ENCODE data around the gene ADIPOQ.
A peak's percentile ranks its signal among the peaks of the same experiment; 100 is the strongest.
"Not testable (repeated sequence)": the region's sequence is repeated elsewhere in the genome, so short reads cannot be mapped to it uniquely, and the experiment has no call there.

ADIPOQ gene

DNA sequence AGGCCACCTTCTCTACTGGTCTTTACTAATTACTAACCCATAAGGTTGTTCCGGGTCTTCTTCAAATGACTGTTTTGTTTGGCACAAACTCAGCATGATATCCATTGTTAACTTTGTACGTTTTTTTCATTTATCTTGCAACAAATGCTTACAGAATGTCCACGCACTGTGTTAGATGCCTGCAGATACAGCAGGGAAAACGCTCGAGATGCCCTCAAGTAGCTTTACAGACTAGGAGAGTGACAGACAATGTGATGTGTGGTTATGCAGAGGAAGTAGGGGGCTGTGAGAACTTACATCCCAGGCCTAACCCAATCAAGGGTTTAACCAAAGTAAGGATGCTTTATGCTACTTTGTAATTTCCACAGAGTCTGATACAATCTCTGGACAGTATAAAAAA is 35.3 kb upstream of the ADIPOQ start:
- H2AFZ ChIP-seq (ENCODE audit: low read length): no peak overlapping the region
- peaks cover 29% of the 10 kb centered on the region for H3K36me3 ChIP-seq (ENCODE audit: insufficient read depth, low read length)
- no peaks in the 10 kb centered on the region for H3K9me2 ChIP-seq (ENCODE audit: low read depth, low read length)
- no peaks in the 10 kb centered on the region for H3F3A ChIP-seq (ENCODE audit: insufficient read depth, low read length)
- TF ChIP-seq EZH2 (IDR thresholded peaks at IDR 0.05; ENCODE audit: borderline replicate concordance, low read length): no peak
- H3K9ac ChIP-seq (ENCODE audit: low read length): peak overlapping the region; percentile 86
- peaks cover 24% of the 10 kb centered on the region for H3K79me2 ChIP-seq (ENCODE audit: insufficient read depth, low read length)
- H3K27me3 ChIP-seq (ENCODE audit: insufficient read depth, low read length): no peaks in the 10 kb centered on the region
- peak overlapping the region; percentile 80 for H3K4me2 ChIP-seq (ENCODE audit: low read length)
- H3K4me3 ChIP-seq (ENCODE audit: low read depth, low read length, poor library complexity, severe bottlenecking): peak overlapping the region; percentile 74
- H3K4me1 ChIP-seq (ENCODE audit: insufficient read depth, low read length, severe bottlenecking): peaks cover 28% of the 10 kb centered on the region
- H3K27ac ChIP-seq (ENCODE audit: low read depth, low read length, poor library complexity, severe bottlenecking): peak overlapping the region; percentile 57
- no peaks in the 10 kb centered on the region for H4K20me1 ChIP-seq (ENCODE audit: insufficient read depth, low read length)
- no peaks in the 10 kb centered on the region for H3K9me3 ChIP-seq (ENCODE audit: low read length)

- no peak for TF ChIP-seq CTCF (IDR thresholded peaks at IDR 0.05; ENCODE audit: low read length)
- TF ChIP-seq EZH2 (IDR thresholded peaks at IDR 0.05; ENCODE audit: borderline replicate concordance, low read length): no peak
- H3K4me1 ChIP-seq (ENCODE audit: insufficient read depth, low read length, severe bottlenecking): peaks cover 19% of the 10 kb centered on the region
- H3K9me3 ChIP-seq (ENCODE audit: low read length): no peaks in the 10 kb centered on the region
- H3K4me3 ChIP-seq (ENCODE audit: low read depth, low read length, poor library complexity, severe bottlenecking): no peak overlapping the region
- H2AFZ ChIP-seq (ENCODE audit: low read length): no peak overlapping the region
- no peaks in the 10 kb centered on the region for H4K20me1 ChIP-seq (ENCODE audit: insufficient read depth, low read length)
- no peaks in the 10 kb centered on the region for H3F3A ChIP-seq (ENCODE audit: insufficient read depth, low read length)
- no peak overlapping the region for H3K27ac ChIP-seq (ENCODE audit: low read depth, low read length, poor library complexity, severe bottlenecking)
- no peaks in the 10 kb centered on the region for H3K9me2 ChIP-seq (ENCODE audit: low read depth, low read length)
- no peaks in the 10 kb centered on the region for H3K36me3 ChIP-seq (ENCODE audit: insufficient read depth, low read length)
- H3K27me3 ChIP-seq (ENCODE audit: insufficient read depth, low read length): no peaks in the 10 kb centered on the region
- H3K4me2 ChIP-seq (ENCODE audit: low read length): no peak overlapping the region
- no peak overlapping the region for H3K9ac ChIP-seq (ENCODE audit: low read length)
- peaks cover 7% of the 10 kb centered on the region for H3K79me2 ChIP-seq (ENCODE audit: insufficient read depth, low read length)
Measured at GRCh38 chr3:186810336-186810996, 32.0 kb upstream of the ADIPOQ start.

- not testable (repeated sequence) for H3K9ac ChIP-seq (ENCODE audit: low read length); H3K9me3 ChIP-seq (ENCODE audit: low read length); H3K27me3 ChIP-seq (ENCODE audit: insufficient read depth, low read length); H4K20me1 ChIP-seq (ENCODE audit: insufficient read depth, low read length); H3K27ac ChIP-seq (ENCODE audit: low read depth, low read length, poor library complexity, severe bottlenecking); H3F3A ChIP-seq (ENCODE audit: insufficient read depth, low read length); H3K36me3 ChIP-seq (ENCODE audit: insufficient read depth, low read length); H3K9me2 ChIP-seq (ENCODE audit: low read depth, low read length); H3K4me3 ChIP-seq (ENCODE audit: low read depth, low read length, poor library complexity, severe bottlenecking); H3K4me2 ChIP-seq (ENCODE audit: low read length); H3K79me2 ChIP-seq (ENCODE audit: insufficient read depth, low read length); H2AFZ ChIP-seq (ENCODE audit: low read length)
- H3K4me1 ChIP-seq (ENCODE audit: insufficient read depth, low read length, severe bottlenecking): peaks cover 24% of the 10 kb centered on the region
Measured at GRCh38 chr3:186811313-186811712, 31.2 kb upstream of the ADIPOQ start.

GRCh38 chr3:186814100-186814499 is 28.4 kb upstream of the ADIPOQ start:
- Histone ChIP-seq H3F3A (ENCODE audit: insufficient read depth, low read length) (no peaks in the 10 kb centered on the region), H3K27me3 (ENCODE audit: insufficient read depth, low read length) (no peaks in the 10 kb centered on the region), H4K20me1 (ENCODE audit: insufficient read depth, low read length) (no peaks in the 10 kb centered on the region), H3K4me2 (ENCODE audit: low read length) (no peak overlapping the region), H3K9me3 (ENCODE audit: low read length) (no peaks in the 10 kb centered on the region), H3K4me3 (ENCODE audit: low read depth, low read length, poor library complexity, severe bottlenecking) (no peak overlapping the region), H3K9me2 (ENCODE audit: low read depth, low read length) (no peaks in the 10 kb centered on the region), H3K9ac (ENCODE audit: low read length) (no peak overlapping the region), H3K4me1 (ENCODE audit: insufficient read depth, low read length, severe bottlenecking) (peaks cover 17% of the 10 kb centered on the region), H3K36me3 (ENCODE audit: insufficient read depth, low read length) (no peaks in the 10 kb centered on the region), H2AFZ (ENCODE audit: low read length) (no peak overlapping the region), H3K79me2 (ENCODE audit: insufficient read depth, low read length) (no peaks in the 10 kb centered on the region), H3K27ac (ENCODE audit: low read depth, low read length, poor library complexity, severe bottlenecking) (no peak overlapping the region)
- no peak for TF ChIP-seq EZH2 (IDR thresholded peaks at IDR 0.05; ENCODE audit: borderline replicate concordance, low read length)
- no peak for TF ChIP-seq CTCF (IDR thresholded peaks at IDR 0.05; ENCODE audit: low read length)

Measured in OCI-LY1 (cell line).